Measurements from ENCODE around the gene ARHGEF17. TPM values are rescaled to one million over a fixed set of nuclear protein-coding genes. Genes with fewer than 3 reads are reported as not detected.

The ARHGEF17 gene
- total RNA-seq, 1 donor from 2014 or later: 43.3 TPM

- H3K4me1 Mint-ChIP-seq (ENCODE audit: low read depth, unreplicated experiment): peaks cover 29% of the 10 kb centered on the region
- no peak overlapping the region for H3K27ac Mint-ChIP-seq (ENCODE audit: unreplicated experiment)
- no peak for DNase-seq
- peaks cover 7% of the 10 kb centered on the region for H3K9me3 Mint-ChIP-seq (ENCODE audit: unreplicated experiment)
- TF ChIP-seq, protein P1, sequence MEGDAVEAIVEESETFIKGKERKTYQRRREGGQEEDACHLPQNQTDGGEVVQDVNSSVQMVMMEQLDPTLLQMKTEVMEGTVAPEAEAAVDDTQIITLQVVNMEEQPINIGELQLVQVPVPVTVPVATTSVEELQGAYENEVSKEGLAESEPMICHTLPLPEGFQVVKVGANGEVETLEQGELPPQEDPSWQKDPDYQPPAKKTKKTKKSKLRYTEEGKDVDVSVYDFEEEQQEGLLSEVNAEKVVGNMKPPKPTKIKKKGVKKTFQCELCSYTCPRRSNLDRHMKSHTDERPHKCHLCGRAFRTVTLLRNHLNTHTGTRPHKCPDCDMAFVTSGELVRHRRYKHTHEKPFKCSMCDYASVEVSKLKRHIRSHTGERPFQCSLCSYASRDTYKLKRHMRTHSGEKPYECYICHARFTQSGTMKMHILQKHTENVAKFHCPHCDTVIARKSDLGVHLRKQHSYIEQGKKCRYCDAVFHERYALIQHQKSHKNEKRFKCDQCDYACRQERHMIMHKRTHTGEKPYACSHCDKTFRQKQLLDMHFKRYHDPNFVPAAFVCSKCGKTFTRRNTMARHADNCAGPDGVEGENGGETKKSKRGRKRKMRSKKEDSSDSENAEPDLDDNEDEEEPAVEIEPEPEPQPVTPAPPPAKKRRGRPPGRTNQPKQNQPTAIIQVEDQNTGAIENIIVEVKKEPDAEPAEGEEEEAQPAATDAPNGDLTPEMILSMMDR (IDR thresholded peaks at IDR 0.05; ENCODE audit: partially characterized antibody, unreplicated experiment): no peak
- peaks cover 18% of the 10 kb centered on the region for H3K27me3 Mint-ChIP-seq (ENCODE audit: unreplicated experiment)
- H3K36me3 Mint-ChIP-seq (ENCODE audit: unreplicated experiment): peaks cover 6% of the 10 kb centered on the region
- no peak overlapping the region for H3K4me3 Mint-ChIP-seq (ENCODE audit: unreplicated experiment)
These were observed 9.7 kb downstream of the ARHGEF17 start for GRCh38 chr11:73317803-73318202.

DNA sequence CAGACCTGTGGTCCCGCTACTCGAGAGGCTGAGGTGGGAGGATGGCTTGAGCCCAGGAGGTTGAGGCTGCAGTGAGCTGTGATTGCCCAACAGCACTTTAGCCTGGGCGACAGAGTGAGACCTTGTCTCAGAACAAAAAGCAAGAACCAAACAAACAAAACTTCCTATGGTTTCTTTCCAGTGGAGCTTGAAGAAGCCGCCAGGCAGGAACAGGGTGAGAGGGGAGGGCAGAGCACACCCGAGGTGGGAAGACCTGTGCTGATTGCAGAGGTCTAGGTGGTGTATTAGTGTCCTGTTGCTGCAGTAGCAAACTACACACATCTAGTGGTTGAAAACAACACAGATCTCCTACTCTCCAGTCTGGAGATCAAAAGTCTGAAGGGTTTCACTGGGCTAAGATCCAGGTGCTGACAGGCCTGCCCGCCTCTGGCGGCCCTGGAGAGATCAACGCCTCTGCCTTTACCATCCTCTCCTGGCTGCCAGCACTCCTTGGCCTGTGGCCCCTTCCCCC is 10.5 kb downstream of the ARHGEF17 start:
- no peak overlapping the region for H3K4me3 Mint-ChIP-seq (ENCODE audit: unreplicated experiment)
- H3K27me3 Mint-ChIP-seq (ENCODE audit: unreplicated experiment): peaks cover 17% of the 10 kb centered on the region
- H3K9me3 Mint-ChIP-seq (ENCODE audit: unreplicated experiment): peaks cover 9% of the 10 kb centered on the region
- H3K27ac Mint-ChIP-seq (ENCODE audit: unreplicated experiment): no peak overlapping the region
- no peak for DNase-seq
- TF ChIP-seq, protein P1 (IDR thresholded peaks at IDR 0.05; ENCODE audit: partially characterized antibody, unreplicated experiment): no peak
- H3K4me1 Mint-ChIP-seq (ENCODE audit: low read depth, unreplicated experiment): peaks cover 30% of the 10 kb centered on the region
- H3K36me3 Mint-ChIP-seq (ENCODE audit: unreplicated experiment): peaks cover 6% of the 10 kb centered on the region

- Mint-ChIP-seq H3K27ac (ENCODE audit: unreplicated experiment) (no peak overlapping the region), H3K4me1 (ENCODE audit: low read depth, unreplicated experiment) (peaks cover 36% of the 10 kb centered on the region), H3K36me3 (ENCODE audit: unreplicated experiment) (peaks cover 6% of the 10 kb centered on the region), H3K9me3 (ENCODE audit: unreplicated experiment) (peaks cover 10% of the 10 kb centered on the region), H3K4me3 (ENCODE audit: unreplicated experiment) (no peak overlapping the region), H3K27me3 (ENCODE audit: unreplicated experiment) (peaks cover 15% of the 10 kb centered on the region)
- DNase-seq: no peak
- TF ChIP-seq, protein P1 (IDR thresholded peaks at IDR 0.05; ENCODE audit: partially characterized antibody, unreplicated experiment): no peak
These were observed 12.9 kb downstream of the ARHGEF17 start for GRCh38 chr11:73320763-73321603.

GRCh38 chr11:73321604-73322381 is 13.7 kb downstream of the ARHGEF17 start:
- H3K27ac Mint-ChIP-seq (ENCODE audit: unreplicated experiment): peak overlapping the region; percentile 15
- DNase-seq: peak; percentile 52
- TF ChIP-seq, protein P1 (IDR thresholded peaks at IDR 0.05; ENCODE audit: partially characterized antibody, unreplicated experiment): no peak
- no peaks in the 10 kb centered on the region for H3K36me3 Mint-ChIP-seq (ENCODE audit: unreplicated experiment)
- peaks cover 35% of the 10 kb centered on the region for H3K4me1 Mint-ChIP-seq (ENCODE audit: low read depth, unreplicated experiment)
- peaks cover 10% of the 10 kb centered on the region for H3K27me3 Mint-ChIP-seq (ENCODE audit: unreplicated experiment)
- peak overlapping the region; percentile 60 for H3K4me3 Mint-ChIP-seq (ENCODE audit: unreplicated experiment)
- peaks cover 6% of the 10 kb centered on the region for H3K9me3 Mint-ChIP-seq (ENCODE audit: unreplicated experiment)

All from glutamatergic neuron (in vitro differentiated cells).